Right lobe of liver (tissue), 4 donors: ENCODE data around the gene GABRG2.
"Not testable (repeated sequence)": the region's sequence is repeated elsewhere in the genome, so short reads cannot be mapped to it uniquely, and the experiment has no call there.

Experiments
- POLR2A ChIP-seq: fragments of 450-650 bp; IDR thresholded peaks from one replicate; pipeline ENCODE4 v1.6.1; 2017; ENCODE audit warnings: antibody characterized with exemption, mild to moderate bottlenecking
- TF ChIP-seq, protein P1 (sequence below), 4 donors: fragments of 200-600 bp in 3 of 4; fragments of 450-650 bp in 1 of 4; IDR thresholded peaks; one replicate each; pipeline versions ENCODE4 v1.5.1 to v1.8.0; 2016 to 2022; ENCODE audit warnings: antibody characterized with exemption in 4 of 4, mild to moderate bottlenecking in 2 of 4
- donor health status: DM: no; HTN: no; CAD: no.
- donor health status: DM: no; HTN: no; CAD: no.
- donor health status: DM: no; HTN: yes; CAD: no.

DNA sequence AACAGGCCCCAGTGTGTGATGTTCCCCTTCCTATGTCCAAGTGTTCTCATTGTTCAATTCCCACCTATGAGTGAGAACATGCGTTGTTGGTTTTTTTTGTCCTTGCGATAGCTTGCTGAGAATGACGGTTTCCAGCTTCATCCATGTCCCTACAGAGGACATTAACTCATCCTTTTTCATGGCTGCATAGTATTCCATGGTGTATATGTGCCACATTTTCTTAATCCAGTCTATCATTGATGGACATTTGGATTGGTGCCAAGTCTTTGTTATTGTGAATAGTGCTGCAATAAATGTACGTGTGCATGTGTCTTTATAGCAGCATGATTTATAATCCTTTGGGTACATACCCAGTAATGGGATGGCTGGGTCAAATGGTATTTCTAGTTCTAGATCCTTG is 12.5 kb upstream of the GABRG2 start:
- not testable (repeated sequence) for TF ChIP-seq POLR2A
- TF ChIP-seq, protein P1, sequence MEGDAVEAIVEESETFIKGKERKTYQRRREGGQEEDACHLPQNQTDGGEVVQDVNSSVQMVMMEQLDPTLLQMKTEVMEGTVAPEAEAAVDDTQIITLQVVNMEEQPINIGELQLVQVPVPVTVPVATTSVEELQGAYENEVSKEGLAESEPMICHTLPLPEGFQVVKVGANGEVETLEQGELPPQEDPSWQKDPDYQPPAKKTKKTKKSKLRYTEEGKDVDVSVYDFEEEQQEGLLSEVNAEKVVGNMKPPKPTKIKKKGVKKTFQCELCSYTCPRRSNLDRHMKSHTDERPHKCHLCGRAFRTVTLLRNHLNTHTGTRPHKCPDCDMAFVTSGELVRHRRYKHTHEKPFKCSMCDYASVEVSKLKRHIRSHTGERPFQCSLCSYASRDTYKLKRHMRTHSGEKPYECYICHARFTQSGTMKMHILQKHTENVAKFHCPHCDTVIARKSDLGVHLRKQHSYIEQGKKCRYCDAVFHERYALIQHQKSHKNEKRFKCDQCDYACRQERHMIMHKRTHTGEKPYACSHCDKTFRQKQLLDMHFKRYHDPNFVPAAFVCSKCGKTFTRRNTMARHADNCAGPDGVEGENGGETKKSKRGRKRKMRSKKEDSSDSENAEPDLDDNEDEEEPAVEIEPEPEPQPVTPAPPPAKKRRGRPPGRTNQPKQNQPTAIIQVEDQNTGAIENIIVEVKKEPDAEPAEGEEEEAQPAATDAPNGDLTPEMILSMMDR (IDR thresholded peaks at IDR 0.05): not testable (repeated sequence)
